Keratinocyte (primary cell): ENCODE data around the gene MOV10L1. TPM values are rescaled to one million over a fixed set of nuclear protein-coding genes. Genes with fewer than 3 reads are reported as not detected.

ENCODE experiments used
- DNase-seq: peaks from one replicate; pipeline ENCODE4 v3.0.0-alpha.2; 2011; ENCODE audit warnings: low read depth, missing footprints, low spot score
- FAIRE-seq: peaks from 2 replicates; lab custom pipeline; 2011; peaks lifted over from hg19 to GRCh38; lab: Jason Lieb, UNC
- H2AFZ ChIP-seq: 2 replicates; pipeline ENCODE4 v1.6.0; 2012; ENCODE audit warnings: low read length, control low read depth, inconsistent platforms; ENCODE audit not compliant: control insufficient read depth
- H3K27ac ChIP-seq: 2 replicates; pipeline ENCODE4 v1.5.1; 2011; ENCODE audit warnings: low read length; ENCODE audit not compliant: control insufficient read depth, insufficient read depth
- H3K27me3 ChIP-seq: 3 replicates; pipeline ENCODE4 v1.6.0; 2011; ENCODE audit warnings: low read length; ENCODE audit not compliant: control insufficient read depth, insufficient read depth; ENCODE audit errors: extremely low read depth
- H3K36me3 ChIP-seq, 2 experiments: 2 replicates in 1 of 2; 3 replicates in 1 of 2; pipeline ENCODE4 v1.5.1; 2011; ENCODE audit warnings: low read length in 2 of 2, mild to moderate bottlenecking in 1 of 2; ENCODE audit not compliant: control insufficient read depth in 2 of 2, insufficient read depth in 2 of 2; ENCODE audit errors: extremely low read depth in 1 of 2
- H3K4me1 ChIP-seq: 3 replicates; pipeline ENCODE4 v1.5.1; 2011; ENCODE audit warnings: low read length; ENCODE audit not compliant: control insufficient read depth, insufficient read depth; ENCODE audit errors: extremely low read depth
- H3K4me2 ChIP-seq: 3 replicates; pipeline ENCODE4 v1.6.0; 2011; ENCODE audit warnings: low read depth, low read length; ENCODE audit not compliant: control insufficient read depth, insufficient read depth; ENCODE audit errors: extremely low read depth
- H3K4me3 ChIP-seq, 3 experiments: fragments of 200-600 bp in 1 of 3; sonication (generic) in 1 of 3; 2 replicates in 2 of 3; 3 replicates in 1 of 3; pipeline ENCODE4 v1.5.1; 2011 to 2016; ENCODE audit warnings: low read length in 3 of 3, mild to moderate bottlenecking in 3 of 3, control low read depth in 2 of 3, inconsistent platforms in 1 of 3, low read depth in 1 of 3, mixed read lengths in 1 of 3, mixed run types in 1 of 3, moderate library complexity in 1 of 3; ENCODE audit not compliant: control insufficient read depth in 2 of 3, insufficient read depth in 2 of 3; ENCODE audit errors: extremely low read depth in 1 of 3
- H3K79me2 ChIP-seq: 2 replicates; pipeline ENCODE4 v1.6.0; 2012; ENCODE audit warnings: low read length; ENCODE audit not compliant: control insufficient read depth, insufficient read depth
- H3K9ac ChIP-seq: 3 replicates; pipeline ENCODE4 v1.6.0; 2011; ENCODE audit warnings: low read length; ENCODE audit not compliant: control insufficient read depth, insufficient read depth; ENCODE audit errors: extremely low read depth
- H3K9me1 ChIP-seq: 3 replicates; pipeline ENCODE4 v1.6.0; 2011; ENCODE audit warnings: low read length; ENCODE audit not compliant: control insufficient read depth, insufficient read depth; ENCODE audit errors: extremely low read depth
- H3K9me3 ChIP-seq: 2 replicates; pipeline ENCODE4 v1.5.1; 2012; ENCODE audit warnings: low read depth, low read length; ENCODE audit not compliant: control insufficient read depth
- H4K20me1 ChIP-seq: 3 replicates; pipeline ENCODE4 v1.6.0; 2011; ENCODE audit warnings: low read length; ENCODE audit not compliant: control insufficient read depth, insufficient read depth; ENCODE audit errors: extremely low read depth
- EZH2 ChIP-seq: IDR thresholded peaks from one replicate; pipeline ENCODE4 v1.6.1; 2012; ENCODE audit warnings: inconsistent platforms, mild to moderate bottlenecking, low read length, moderate library complexity
- dilution Hi-C: fragments of 300-500 bp; cut with MboI; formaldehyde crosslinking; loops from one replicate; pipeline ENCODE4 v1.7.0; 2020; ENCODE audit warnings: low sequenced_read_pairs; ENCODE audit not compliant: extremely low pct_ligation_motif_present
- polyA plus RNA-seq, 5 experiments: library from polyadenylated mRNA; depleted of rRNA in 3 of 5; stranded (reverse) in 3 of 5; stranded (forward) in 1 of 5; unstranded in 1 of 5; fragments of >200 nt; gene quantifications; 1 replicate in 1 of 5; 2 replicates in 3 of 5; 3 replicates in 1 of 5; pipeline versions ENCODE4 v1.2.1 to v1.2.3, GENCODE V29; 2011 to 2012; ENCODE audit warnings: missing spikeins in 2 of 5, low read depth in 1 of 5, low replicate concordance in 1 of 5
- TF ChIP-seq, protein P1 (sequence below), 3 experiments: IDR thresholded peaks in 1 of 3; conservative IDR thresholded peaks in 1 of 3; optimal IDR thresholded peaks in 1 of 3; 2 replicates in 2 of 3; 3 replicates in 1 of 3; pipeline versions ENCODE3 to v1.5.1; 2011; ENCODE audit warnings: low read length in 3 of 3, mild to moderate bottlenecking in 3 of 3, moderate library complexity in 2 of 3, control low read depth in 1 of 3, inconsistent platforms in 1 of 3; ENCODE audit not compliant: insufficient read depth in 2 of 3; ENCODE audit errors: extremely low read depth in 1 of 3

The MOV10L1 gene
- polyA plus RNA-seq, 1 donor (not counting 4 experiments of a cell fraction or from before 2014, with no cell fraction given) = not detected

DNA sequence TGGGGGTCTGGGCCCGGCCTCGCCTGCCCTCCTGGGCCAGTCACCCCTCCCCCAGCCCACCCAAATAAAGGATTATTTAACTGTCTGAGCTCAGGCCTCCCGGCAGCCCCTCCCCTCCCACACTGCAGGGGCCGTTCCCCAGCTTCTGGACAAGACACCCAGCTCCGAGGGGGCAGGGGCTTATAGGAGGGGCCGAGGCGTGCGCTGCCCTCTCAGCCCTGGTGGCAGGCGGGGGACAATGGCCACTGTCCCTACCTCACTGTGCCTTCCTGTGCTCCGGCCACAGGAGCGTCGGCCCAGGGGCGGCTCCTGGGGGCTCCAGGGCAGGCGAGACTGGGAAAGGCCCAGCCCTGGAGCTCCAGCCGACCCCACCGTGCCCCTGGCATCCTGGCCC, 108.8 kb downstream of the MOV10L1 start:
- Histone ChIP-seq H3K79me2 (peaks cover 15% of the 10 kb centered on the region), H3K4me2 (no peak overlapping the region), H3K4me1 (peaks cover 11% of the 10 kb centered on the region), H3K4me3 (no peak overlapping the region), H3K9me1 (peaks cover 2% of the 10 kb centered on the region), H3K27ac (no peak overlapping the region), H3K27me3 (no peaks in the 10 kb centered on the region), H3K36me3 (peaks cover 15 to 29% of the 10 kb centered on the region in 2 experiments), H4K20me1 (no peaks in the 10 kb centered on the region), H3K9me3 (no peaks in the 10 kb centered on the region), H2AFZ (no peak overlapping the region), H3K9ac (no peak overlapping the region)
- TF ChIP-seq, protein P1, sequence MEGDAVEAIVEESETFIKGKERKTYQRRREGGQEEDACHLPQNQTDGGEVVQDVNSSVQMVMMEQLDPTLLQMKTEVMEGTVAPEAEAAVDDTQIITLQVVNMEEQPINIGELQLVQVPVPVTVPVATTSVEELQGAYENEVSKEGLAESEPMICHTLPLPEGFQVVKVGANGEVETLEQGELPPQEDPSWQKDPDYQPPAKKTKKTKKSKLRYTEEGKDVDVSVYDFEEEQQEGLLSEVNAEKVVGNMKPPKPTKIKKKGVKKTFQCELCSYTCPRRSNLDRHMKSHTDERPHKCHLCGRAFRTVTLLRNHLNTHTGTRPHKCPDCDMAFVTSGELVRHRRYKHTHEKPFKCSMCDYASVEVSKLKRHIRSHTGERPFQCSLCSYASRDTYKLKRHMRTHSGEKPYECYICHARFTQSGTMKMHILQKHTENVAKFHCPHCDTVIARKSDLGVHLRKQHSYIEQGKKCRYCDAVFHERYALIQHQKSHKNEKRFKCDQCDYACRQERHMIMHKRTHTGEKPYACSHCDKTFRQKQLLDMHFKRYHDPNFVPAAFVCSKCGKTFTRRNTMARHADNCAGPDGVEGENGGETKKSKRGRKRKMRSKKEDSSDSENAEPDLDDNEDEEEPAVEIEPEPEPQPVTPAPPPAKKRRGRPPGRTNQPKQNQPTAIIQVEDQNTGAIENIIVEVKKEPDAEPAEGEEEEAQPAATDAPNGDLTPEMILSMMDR (optimal IDR thresholded peaks at IDR 0.05 in 1 of 3, IDR thresholded peaks at IDR 0.05 in 1 of 3, conservative IDR thresholded peaks at IDR 0.05 in 1 of 3; ENCODE audit: extremely low read depth in 1 of 3, insufficient read depth in 2 of 3, low read length in 3 of 3) = no peak
- no peak for TF ChIP-seq EZH2
- dilution Hi-C loops = no loop called here
- FAIRE-seq = no peak
- DNase-seq = no peak

DNA sequence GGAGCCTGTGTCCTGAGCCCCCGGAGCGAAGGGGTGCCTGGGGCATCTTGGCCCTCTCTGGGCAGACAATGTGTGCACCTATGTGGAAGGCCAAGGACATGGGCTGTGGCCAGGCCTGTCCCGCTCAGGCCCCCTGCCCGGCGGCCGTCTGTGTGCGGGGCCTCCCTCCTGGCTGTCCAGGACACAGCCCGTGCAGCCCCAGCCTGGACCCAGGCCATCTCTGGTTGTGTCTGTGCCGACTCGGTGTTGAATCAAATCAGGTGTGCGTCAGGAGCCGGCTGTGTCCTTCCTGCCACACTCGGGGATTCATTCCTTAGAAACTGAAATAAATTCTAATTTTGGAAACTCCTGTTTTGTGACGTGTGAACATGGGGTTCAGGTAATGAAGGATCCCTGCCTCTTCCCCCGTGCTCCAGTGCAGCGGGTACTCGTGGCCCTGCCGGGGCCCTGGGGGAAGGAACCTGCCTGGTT, 109.5 kb downstream of the MOV10L1 start:
- FAIRE-seq = no peak
- H3K36me3 ChIP-seq = peaks cover 8 to 30% of the 10 kb centered on the region in 2 experiments

More for the DNA sequence above, 109.5 kb downstream of the MOV10L1 start:
- DNase-seq = no peak
- Histone ChIP-seq H3K4me1 (peaks cover 11% of the 10 kb centered on the region), H4K20me1 (no peaks in the 10 kb centered on the region), H3K27me3 (no peaks in the 10 kb centered on the region), H2AFZ (no peak overlapping the region), H3K27ac (no peak overlapping the region), H3K4me2 (no peak overlapping the region), H3K4me3 (no peak overlapping the region), H3K9ac (peak overlapping the region; percentile 9), H3K9me3 (no peaks in the 10 kb centered on the region), H3K9me1 (peaks cover 2% of the 10 kb centered on the region), H3K79me2 (peaks cover 13% of the 10 kb centered on the region)
- TF ChIP-seq, protein P1 (optimal IDR thresholded peaks at IDR 0.05 in 1 of 3, IDR thresholded peaks at IDR 0.05 in 1 of 3, conservative IDR thresholded peaks at IDR 0.05 in 1 of 3; ENCODE audit: extremely low read depth in 1 of 3, insufficient read depth in 2 of 3, low read length in 3 of 3) = no peak
- TF ChIP-seq EZH2 = no peak
- dilution Hi-C loops = no loop called here
